ENCODE measurements around the gene ANKHD1.

ANKHD1 gene

DNA sequence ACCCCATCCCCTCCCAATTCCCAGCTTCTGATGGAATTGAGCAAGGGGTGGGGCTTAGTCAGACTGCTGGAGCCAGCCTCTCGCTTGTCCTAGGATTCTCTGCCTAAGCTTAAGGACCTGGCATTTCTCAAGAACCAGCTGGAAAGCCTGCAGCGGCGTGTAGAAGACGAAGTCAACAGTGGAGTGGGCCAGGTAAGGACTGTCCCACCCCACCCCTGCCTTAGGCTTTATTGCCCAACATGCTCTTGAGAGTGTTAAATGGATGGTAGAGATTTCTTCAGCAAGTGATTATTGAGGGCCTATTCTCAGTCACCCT, 164.1 kb downstream of the ANKHD1 start:
- TF ChIP-seq, protein P1, sequence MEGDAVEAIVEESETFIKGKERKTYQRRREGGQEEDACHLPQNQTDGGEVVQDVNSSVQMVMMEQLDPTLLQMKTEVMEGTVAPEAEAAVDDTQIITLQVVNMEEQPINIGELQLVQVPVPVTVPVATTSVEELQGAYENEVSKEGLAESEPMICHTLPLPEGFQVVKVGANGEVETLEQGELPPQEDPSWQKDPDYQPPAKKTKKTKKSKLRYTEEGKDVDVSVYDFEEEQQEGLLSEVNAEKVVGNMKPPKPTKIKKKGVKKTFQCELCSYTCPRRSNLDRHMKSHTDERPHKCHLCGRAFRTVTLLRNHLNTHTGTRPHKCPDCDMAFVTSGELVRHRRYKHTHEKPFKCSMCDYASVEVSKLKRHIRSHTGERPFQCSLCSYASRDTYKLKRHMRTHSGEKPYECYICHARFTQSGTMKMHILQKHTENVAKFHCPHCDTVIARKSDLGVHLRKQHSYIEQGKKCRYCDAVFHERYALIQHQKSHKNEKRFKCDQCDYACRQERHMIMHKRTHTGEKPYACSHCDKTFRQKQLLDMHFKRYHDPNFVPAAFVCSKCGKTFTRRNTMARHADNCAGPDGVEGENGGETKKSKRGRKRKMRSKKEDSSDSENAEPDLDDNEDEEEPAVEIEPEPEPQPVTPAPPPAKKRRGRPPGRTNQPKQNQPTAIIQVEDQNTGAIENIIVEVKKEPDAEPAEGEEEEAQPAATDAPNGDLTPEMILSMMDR (IDR thresholded peaks at IDR 0.05): no peak

DNA sequence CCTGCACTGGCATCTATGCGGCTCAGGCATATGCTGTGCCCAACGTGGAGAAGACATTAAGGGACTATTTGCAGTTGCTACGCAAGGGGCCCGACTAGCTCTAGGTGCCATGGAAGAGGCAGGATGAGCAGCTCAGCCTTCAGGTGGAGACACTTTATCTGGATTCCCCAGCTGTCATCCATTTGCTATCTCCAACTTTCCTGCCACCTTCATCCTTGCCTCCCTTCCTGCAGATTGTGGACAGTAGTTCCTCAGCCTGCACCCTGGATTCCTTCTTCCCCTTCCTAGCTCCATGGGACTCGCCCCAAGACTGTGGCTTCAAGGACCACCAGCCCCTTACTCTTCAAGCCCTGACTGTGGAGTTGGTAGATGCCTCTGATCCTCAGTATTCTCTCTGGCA, 165.0 kb downstream of the ANKHD1 start:
- TF ChIP-seq, protein P1 (IDR thresholded peaks at IDR 0.05): no peak

DNA sequence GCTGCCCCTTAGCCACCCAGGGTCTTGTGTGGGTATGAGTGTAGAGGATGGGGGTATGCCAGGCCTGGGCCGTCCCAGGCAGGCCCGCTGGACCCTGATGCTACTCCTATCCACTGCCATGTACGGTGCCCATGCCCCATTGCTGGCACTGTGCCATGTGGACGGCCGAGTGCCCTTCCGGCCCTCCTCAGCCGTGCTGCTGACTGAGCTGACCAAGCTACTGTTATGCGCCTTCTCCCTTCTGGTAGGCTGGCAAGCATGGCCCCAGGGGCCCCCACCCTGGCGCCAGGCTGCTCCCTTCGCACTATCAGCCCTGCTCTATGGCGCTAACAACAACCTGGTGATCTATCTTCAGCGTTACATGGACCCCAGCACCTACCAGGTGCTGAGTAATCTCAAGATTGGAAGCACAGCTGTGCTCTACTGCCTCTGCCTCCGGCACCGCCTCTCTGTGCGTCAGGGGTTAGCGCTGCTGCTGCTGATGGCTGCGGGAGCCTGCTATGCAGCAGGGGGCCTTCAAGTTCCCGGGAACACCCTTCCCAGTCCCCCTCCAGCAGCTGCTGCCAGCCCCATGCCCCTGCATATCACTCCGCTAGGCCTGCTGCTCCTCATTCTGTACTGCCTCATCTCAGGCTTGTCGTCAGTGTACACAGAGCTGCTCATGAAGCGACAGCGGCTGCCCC, 165.6 kb downstream of the ANKHD1 start:
- TF ChIP-seq, protein P1 (IDR thresholded peaks at IDR 0.05): no peak

DNA sequence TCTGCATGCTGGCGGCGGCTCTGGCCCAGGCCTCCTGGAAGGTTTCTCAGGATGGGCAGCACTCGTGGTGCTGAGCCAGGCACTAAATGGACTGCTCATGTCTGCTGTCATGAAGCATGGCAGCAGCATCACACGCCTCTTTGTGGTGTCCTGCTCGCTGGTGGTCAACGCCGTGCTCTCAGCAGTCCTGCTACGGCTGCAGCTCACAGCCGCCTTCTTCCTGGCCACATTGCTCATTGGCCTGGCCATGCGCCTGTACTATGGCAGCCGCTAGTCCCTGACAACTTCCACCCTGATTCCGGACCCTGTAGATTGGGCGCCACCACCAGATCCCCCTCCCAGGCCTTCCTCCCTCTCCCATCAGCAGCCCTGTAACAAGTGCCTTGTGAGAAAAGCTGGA, 166.2 kb downstream of the ANKHD1 start:
- TF ChIP-seq, protein P1 (IDR thresholded peaks at IDR 0.05): no peak

DNA sequence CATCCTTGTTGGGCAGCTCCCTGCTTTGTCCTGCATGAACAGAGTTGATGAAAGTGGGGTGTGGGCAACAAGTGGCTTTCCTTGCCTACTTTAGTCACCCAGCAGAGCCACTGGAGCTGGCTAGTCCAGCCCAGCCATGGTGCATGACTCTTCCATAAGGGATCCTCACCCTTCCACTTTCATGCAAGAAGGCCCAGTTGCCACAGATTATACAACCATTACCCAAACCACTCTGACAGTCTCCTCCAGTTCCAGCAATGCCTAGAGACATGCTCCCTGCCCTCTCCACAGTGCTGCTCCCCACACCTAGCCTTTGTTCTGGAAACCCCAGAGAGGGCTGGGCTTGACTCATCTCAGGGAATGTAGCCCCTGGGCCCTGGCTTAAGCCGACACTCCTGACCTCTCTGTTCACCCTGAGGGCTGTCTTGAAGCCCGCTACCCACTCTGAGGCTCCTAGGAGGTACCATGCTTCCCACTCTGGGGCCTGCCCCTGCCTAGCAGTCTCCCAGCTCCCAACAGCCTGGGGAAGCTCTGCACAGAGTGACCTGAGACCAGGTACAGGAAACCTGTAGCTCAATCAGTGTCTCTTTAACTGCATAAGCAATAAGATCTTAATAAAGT, 166.9 kb downstream of the ANKHD1 start:
- TF ChIP-seq, protein P1 (IDR thresholded peaks at IDR 0.05): no peak

DNA sequence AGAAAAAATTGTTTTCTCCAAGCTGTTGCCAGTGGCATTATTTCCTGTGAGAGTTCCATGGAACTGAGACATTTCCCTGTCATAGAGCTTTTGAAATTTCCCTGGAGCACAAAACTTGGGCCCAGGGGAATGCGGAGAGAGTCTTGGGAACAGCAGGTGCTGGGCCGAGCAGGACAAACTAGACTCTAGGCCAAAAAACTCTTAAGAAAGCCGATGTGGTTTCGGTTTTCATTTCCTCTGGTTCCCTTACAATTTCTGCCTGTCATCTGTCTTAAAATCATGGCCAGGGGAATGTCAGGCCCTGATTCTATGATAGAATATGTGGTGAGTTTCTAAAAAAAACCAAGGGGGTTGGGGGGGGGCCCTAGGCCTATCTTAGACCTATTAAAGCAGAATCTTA, 167.6 kb downstream of the ANKHD1 start:
- TF ChIP-seq, protein P1 (IDR thresholded peaks at IDR 0.05): no peak

DNA sequence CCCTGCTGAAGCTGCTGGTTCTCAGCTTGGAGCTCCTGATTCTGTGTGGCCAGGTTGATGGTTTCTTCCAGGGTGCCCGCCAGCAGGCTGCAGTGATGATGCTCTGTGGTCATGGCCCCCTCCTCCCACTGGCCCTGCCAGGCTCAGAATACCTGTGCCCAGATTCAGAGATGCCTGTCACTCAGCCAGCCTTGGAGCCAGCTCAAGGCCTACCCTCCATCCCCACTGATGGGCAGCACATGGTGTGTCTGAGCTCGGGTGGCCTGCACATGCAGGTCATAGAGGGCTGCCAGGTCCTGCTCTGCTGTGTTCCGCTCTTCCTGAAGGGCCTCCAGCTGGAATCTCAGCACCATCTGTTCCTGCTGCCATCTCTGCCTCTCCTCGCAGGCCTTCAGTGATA, 168.4 kb downstream of the ANKHD1 start:
- TF ChIP-seq, protein P1 (IDR thresholded peaks at IDR 0.05): no peak

Data from LNCAP (cell line).